Kidney epithelial cell (primary cell): ENCODE results near the gene TIGD1. TPM values are rescaled to one million over a fixed set of nuclear protein-coding genes. Genes with fewer than 3 reads are reported as not detected.

Experiments used
- DNase-seq: peaks from one replicate; pipeline ENCODE4 v3.0.0-alpha.2; 2010; ENCODE audit warnings: low read depth
- H3K27me3 ChIP-seq: 2 replicates; pipeline ENCODE4 v1.6.0; 2011; ENCODE audit warnings: low read length; ENCODE audit not compliant: control insufficient read depth, insufficient read depth
- H3K36me3 ChIP-seq: 2 replicates; pipeline ENCODE4 v1.5.1; 2011; ENCODE audit warnings: low read length; ENCODE audit not compliant: control insufficient read depth, insufficient read depth
- H3K4me3 ChIP-seq: 2 replicates; pipeline ENCODE4 v1.5.1; 2011; ENCODE audit warnings: low read depth, mild to moderate bottlenecking, control low read depth, low read length
- CTCF ChIP-seq: IDR thresholded peaks from 2 replicates; pipeline ENCODE4 v1.5.1; 2011; ENCODE audit warnings: mild to moderate bottlenecking, moderate library complexity, low read length, control low read depth, inconsistent platforms; ENCODE audit not compliant: insufficient read depth, poor library complexity, severe bottlenecking
- total RNA-seq: library from RNA; depleted of rRNA; stranded (reverse); fragments of >200 nt; gene quantifications from 2 replicates; pipeline ENCODE4 v1.2.3, GENCODE V29; 2015

TIGD1 gene
- total RNA-seq, 1 donor from 2014 or later: 2.9 TPM

DNA sequence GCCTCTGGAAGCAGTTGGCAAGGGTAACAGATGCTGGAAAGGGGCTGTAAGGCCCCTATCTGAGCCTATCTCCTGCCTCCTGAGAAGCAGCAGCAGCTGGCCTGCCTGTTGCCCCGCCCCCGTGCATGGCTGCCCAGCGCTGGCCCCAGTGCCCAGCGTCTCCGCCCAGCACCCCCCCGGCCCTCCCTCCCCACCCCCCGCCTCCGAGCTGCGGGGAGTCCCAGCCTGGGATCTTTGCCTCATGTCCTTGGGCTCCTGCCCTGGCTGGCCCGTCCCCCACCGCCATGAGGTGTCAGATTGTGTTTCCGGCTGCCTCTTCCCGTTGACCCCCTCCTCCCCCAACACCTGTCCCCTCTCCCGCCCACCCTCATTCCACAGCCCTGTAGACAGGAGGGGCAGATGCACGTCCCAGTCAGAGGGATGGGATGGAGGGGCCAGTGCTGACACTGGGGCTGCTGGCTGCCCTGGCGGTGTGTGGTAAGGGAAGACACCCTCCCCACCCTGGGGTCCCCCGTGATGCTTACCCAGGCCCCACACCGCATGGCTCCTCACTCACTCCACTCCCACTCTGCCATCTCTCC lies 24.5 kb downstream of the TIGD1 start, which contains the start of gene CHRND:
TSS of gene CHRND (plus strand) at position 370 of the 581 bp plus-strand sequence. CDS start at position 426, 56 bp downstream.
- Histone ChIP-seq H3K27me3 (peaks cover 65% of the 10 kb centered on the region), H3K36me3 (no peaks in the 10 kb centered on the region), H3K4me3 (no peak within 1 kb of the TSS)
- TF ChIP-seq CTCF: no peak
- DNase-seq: no peak

GRCh38 chr2:232525199-232525598 lies 25.2 kb downstream of the TIGD1 start:
- TF ChIP-seq CTCF: no peak
- peaks cover 69% of the 10 kb centered on the region for H3K27me3 ChIP-seq
- no peaks in the 10 kb centered on the region for H3K36me3 ChIP-seq
- no peak overlapping the region for H3K4me3 ChIP-seq
- DNase-seq: no peak

- no peak for TF ChIP-seq CTCF
- no peak for DNase-seq
- Histone ChIP-seq H3K36me3 (no peaks in the 10 kb centered on the region), H3K4me3 (no peak overlapping the region), H3K27me3 (peaks cover 72% of the 10 kb centered on the region)
These were observed 25.6 kb downstream of the TIGD1 start for GRCh38 chr2:232524771-232525170.

DNA sequence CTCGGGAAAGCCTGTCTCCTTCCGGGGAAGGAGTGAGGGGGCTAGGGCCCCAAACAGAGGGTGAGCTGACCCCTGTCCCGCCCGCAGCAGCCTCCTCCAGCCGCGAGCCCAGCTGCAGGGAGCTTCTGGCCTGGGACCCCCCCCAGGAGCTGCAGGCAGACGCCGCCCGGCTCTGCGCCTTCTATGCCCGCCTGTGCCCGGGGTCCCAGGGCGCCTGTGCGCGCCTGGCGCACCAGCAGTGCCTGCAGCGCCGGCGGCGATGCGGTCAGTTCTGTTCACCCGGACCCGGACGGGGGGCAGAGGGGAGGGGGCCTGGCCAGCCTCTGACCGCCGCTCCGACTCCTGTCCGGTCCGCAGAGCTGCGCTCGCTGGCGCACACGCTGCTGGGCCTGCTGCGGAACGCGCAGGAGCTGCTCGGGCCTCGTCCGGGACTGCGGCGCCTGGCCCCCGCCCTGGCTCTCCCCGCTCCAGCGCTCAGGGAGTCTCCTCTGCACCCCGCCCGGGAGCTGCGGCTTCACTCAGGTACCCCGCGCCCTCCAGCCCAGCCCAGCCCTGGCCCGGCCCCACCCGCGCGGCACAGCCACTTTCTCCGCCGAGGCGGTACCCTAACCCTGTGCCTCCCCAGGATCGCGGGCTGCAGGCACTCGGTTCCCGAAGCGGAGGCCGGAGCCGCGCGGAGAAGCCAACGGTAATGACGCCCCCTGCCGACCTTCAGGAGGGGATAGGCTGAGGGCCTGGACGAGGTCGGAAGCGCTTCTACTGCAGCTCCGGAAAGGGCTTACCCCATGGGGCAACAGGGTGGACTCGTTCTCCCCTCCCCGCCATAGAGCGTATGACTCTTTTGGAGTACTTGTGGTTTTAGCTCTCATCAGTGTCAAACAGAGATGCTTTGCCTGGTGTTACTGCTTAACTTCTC lies 26.4 kb downstream of the TIGD1 start:
- H3K27me3 ChIP-seq: peaks cover 80% of the 10 kb centered on the region
- H3K4me3 ChIP-seq: peak overlapping the region; percentile 12
- DNase-seq: no peak
- TF ChIP-seq CTCF: peak; percentile 38
- no peaks in the 10 kb centered on the region for H3K36me3 ChIP-seq

DNA sequence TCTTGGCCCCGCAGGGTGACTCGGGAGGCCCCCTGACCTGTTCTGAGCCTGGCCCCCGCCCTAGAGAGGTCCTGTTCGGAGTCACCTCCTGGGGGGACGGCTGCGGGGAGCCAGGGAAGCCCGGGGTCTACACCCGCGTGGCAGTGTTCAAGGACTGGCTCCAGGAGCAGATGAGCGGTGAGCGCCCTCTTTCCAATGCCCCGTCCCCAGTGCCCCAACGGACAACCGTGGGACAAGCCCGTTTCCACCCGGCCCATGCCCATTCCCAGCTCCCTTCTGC lies 27.0 kb downstream of the TIGD1 start:
- H3K4me3 ChIP-seq: no peak overlapping the region
- no peak for DNase-seq
- H3K27me3 ChIP-seq: peaks cover 82% of the 10 kb centered on the region
- H3K36me3 ChIP-seq: no peaks in the 10 kb centered on the region
- TF ChIP-seq CTCF: no peak
